Right lobe of liver (tissue), 6 donors: Measurements from ENCODE around the gene TNS1. TPM values are rescaled to one million over a fixed set of nuclear protein-coding genes. Genes with fewer than 3 reads are reported as not detected.

Source experiments
- ATAC-seq, 4 donors: fragments of 200-7000 bp; cut with Tn5 transposase; one replicate each; pipeline ENCODE4 v1.9.1; 2020; ENCODE audit warnings: mild to moderate bottlenecking in 4 of 4, moderate library complexity in 4 of 4
- DNase-seq, 3 donors: peaks; one replicate each; pipeline ENCODE4 v3.0.0-alpha.2; 2020
- H3K27ac ChIP-seq, 3 donors: fragments of 200-600 bp; one replicate each; pipeline ENCODE4 v1.8.0; 2022
- H3K27me3 ChIP-seq, 2 donors: fragments of 200-600 bp; one replicate each; pipeline ENCODE4 v1.8.0; 2022
- H3K36me3 ChIP-seq, 4 donors: fragments of 200-600 bp; sonication (generic) in 1 of 4; one replicate each; pipeline versions ENCODE4 v1.5.1 to v1.8.0; 2017 to 2022; ENCODE audit warnings: control low read depth in 1 of 4
- H3K4me1 ChIP-seq, 4 donors: fragments of 200-600 bp; sonication (generic) in 1 of 4; one replicate each; pipeline versions ENCODE4 v1.5.1 to v1.8.0; 2017 to 2022; ENCODE audit warnings: control low read depth in 1 of 4
- H3K4me3 ChIP-seq, 3 donors: fragments of 200-600 bp; one replicate each; pipeline ENCODE4 v1.8.0; 2022
- H3K9me3 ChIP-seq, 4 donors: fragments of 200-600 bp; sonication (generic) in 1 of 4; one replicate each; pipeline versions ENCODE4 v1.5.1 to v1.8.0; 2017 to 2022; ENCODE audit warnings: control low read depth in 1 of 4
- POLR2A ChIP-seq: fragments of 450-650 bp; IDR thresholded peaks from one replicate; pipeline ENCODE4 v1.6.1; 2017; ENCODE audit warnings: antibody characterized with exemption, mild to moderate bottlenecking
- WGBS: methylation state at CpG from one replicate; pipeline ENCODE4 v1.1.6; 2018; ENCODE audit warnings: low coverage, low lambda C conversion rate; ENCODE audit not compliant: insufficient coverage; ENCODE audit errors: missing lambda C conversion rate; 5-methylcytosine and 5-hydroxymethylcytosine counted together
- intact Hi-C, 2 donors: fragments of 100-400 bp; cut with DNase I; formaldehyde crosslinking; loops; one replicate each; pipeline versions ENCODE4 v1.11.2 to v1.14.1; 2022
- total RNA-seq, 6 experiments: library from RNA; depleted of rRNA in 2 of 6; stranded (reverse); fragments of >200 nt in 2 of 6; fragmentation: NEBNext Ultra II Directional in 3 of 6; extraction: Animal tissue kit (Norgen Biotek cat#: 25700) in 3 of 6; gene quantifications; one replicate each; pipeline versions ENCODE4 v1.1.0 to v1.2.4, GENCODE V29; 2016 to 2023
- TF ChIP-seq, protein P1 (sequence below), 4 donors: fragments of 200-600 bp in 3 of 4; fragments of 450-650 bp in 1 of 4; IDR thresholded peaks; one replicate each; pipeline versions ENCODE4 v1.5.1 to v1.8.0; 2016 to 2022; ENCODE audit warnings: antibody characterized with exemption in 4 of 4, mild to moderate bottlenecking in 2 of 4
- donor health status: DM: no; HTN: yes; CAD: no.
- donor health status: DM: no; HTN: no; CAD: no.
- donor health status: DM: no; HTN: no; CAD: no.
- donor health status: DM: no; HTN: yes; CAD: no.
- donor health status: DM: no; HTN: yes; CAD: no.

TNS1 gene
- total RNA-seq, 6 experiments from 2014 or later: 68.4 to 209 (median 99.2) TPM

DNA sequence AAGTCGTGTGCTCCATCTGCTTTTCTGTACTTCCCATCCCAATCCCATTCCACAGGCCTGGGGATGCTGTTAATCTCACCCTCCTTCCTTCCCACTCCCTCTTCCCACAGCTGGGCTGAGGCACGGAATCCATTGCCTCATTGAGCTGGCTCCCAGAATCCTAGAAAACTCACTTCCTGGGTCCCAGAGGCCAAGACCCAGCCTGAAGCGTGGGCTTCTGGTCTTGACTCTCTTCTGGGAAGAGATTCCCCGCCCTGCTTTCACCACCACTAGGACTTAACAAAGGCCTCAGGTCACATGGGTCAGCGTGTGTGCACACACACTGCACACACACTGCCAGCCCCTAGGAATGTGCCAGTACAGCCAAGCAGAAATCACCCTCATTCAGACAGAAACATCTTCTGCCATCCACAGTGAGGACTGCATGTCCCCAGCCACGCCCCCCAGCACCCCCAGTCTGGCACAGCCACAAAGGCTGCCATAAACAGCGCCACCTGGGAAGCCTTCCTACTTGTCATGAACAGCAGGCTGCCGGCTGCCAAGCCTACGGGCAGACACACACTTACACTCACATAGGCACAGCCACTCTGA is 165.8 kb downstream of the TNS1 start:
- no peaks in the 10 kb centered on the region for H3K9me3 ChIP-seq
- H3K4me3 ChIP-seq: no peak overlapping the region
- no peaks in the 10 kb centered on the region for H3K27me3 ChIP-seq
- DNase-seq: peak in 1 of 3 donors; percentile 22
- H3K27ac ChIP-seq: no peak overlapping the region
- peak in 3 of 4 donors; percentile 2 to 5 (median 4) for ATAC-seq
- H3K36me3 ChIP-seq: peaks cover 9 to 48% (median 29%) of the 10 kb centered on the region in 4 donors
- TF ChIP-seq, protein P1, sequence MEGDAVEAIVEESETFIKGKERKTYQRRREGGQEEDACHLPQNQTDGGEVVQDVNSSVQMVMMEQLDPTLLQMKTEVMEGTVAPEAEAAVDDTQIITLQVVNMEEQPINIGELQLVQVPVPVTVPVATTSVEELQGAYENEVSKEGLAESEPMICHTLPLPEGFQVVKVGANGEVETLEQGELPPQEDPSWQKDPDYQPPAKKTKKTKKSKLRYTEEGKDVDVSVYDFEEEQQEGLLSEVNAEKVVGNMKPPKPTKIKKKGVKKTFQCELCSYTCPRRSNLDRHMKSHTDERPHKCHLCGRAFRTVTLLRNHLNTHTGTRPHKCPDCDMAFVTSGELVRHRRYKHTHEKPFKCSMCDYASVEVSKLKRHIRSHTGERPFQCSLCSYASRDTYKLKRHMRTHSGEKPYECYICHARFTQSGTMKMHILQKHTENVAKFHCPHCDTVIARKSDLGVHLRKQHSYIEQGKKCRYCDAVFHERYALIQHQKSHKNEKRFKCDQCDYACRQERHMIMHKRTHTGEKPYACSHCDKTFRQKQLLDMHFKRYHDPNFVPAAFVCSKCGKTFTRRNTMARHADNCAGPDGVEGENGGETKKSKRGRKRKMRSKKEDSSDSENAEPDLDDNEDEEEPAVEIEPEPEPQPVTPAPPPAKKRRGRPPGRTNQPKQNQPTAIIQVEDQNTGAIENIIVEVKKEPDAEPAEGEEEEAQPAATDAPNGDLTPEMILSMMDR (IDR thresholded peaks at IDR 0.05): no peak
- TF ChIP-seq POLR2A: no peak
- WGBS: 69% methylated on average over 3 of the region's 9 CpGs
- intact Hi-C loops: no loop called here
- no peaks in the 10 kb centered on the region for H3K4me1 ChIP-seq

- TF ChIP-seq, protein P1 (IDR thresholded peaks at IDR 0.05): no peak
- no peak for TF ChIP-seq POLR2A
- ATAC-seq (no peak), DNase-seq (peak in 1 of 3 donors; percentile 22)
- Histone ChIP-seq H3K27ac (no peak overlapping the region), H3K4me1 (no peaks in the 10 kb centered on the region), H3K36me3 (peaks cover 9 to 48% (median 31%) of the 10 kb centered on the region in 4 donors), H3K4me3 (no peak overlapping the region), H3K9me3 (no peaks in the 10 kb centered on the region), H3K27me3 (no peaks in the 10 kb centered on the region)
- WGBS: 76% methylated on average over 6 of the region's 18 CpGs
- intact Hi-C loops: no loop called here
Measured at GRCh38 chr2:217835931-217836891, 166.6 kb downstream of the TNS1 start.

- 94% methylated on average over 7 of the region's 11 CpGs for WGBS
- TF ChIP-seq, protein P1 (IDR thresholded peaks at IDR 0.05): no peak
- no peak for TF ChIP-seq POLR2A
- H3K27ac ChIP-seq: no peak overlapping the region
- H3K9me3 ChIP-seq: no peaks in the 10 kb centered on the region
- intact Hi-C loops: no loop called here
- ATAC-seq (no peak), DNase-seq (no peak)
- peaks cover 14 to 60% (median 35%) of the 10 kb centered on the region in 4 donors for H3K36me3 ChIP-seq
- no peaks in the 10 kb centered on the region for H3K4me1 ChIP-seq
- H3K27me3 ChIP-seq: no peaks in the 10 kb centered on the region
- H3K4me3 ChIP-seq: no peak overlapping the region
Measured at GRCh38 chr2:217834744-217835513, 167.9 kb downstream of the TNS1 start.

DNA sequence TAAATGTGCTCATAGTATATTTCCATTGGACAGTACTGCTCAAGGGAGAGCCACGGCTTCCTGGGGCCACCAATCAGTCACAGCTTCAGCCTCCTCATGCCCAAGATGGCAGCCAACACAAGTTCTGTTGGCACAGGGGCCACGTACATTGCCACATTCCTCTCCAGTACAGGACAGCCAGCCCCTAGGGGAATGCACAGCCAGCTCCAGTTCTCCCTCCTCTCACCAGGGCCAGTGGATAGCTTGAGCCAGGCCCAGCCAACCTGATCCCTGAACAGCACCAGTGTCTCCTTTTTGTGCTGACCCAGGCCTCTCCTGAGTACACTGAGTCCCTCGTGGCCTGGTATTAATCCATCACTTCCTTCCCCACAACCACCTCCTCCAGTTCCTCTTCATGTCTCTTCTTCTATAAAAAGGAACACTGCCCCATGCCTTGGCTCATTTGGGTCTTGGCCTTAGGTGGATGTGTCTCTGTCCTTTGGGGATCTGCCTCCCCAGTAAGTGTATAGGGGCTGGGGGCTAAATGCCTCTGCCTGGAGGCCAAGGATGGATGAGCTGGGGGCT is 168.7 kb downstream of the TNS1 start:
- 61% methylated on average over 3 of the region's 3 CpGs for WGBS
- Histone ChIP-seq H3K4me3 (no peak overlapping the region), H3K27me3 (no peaks in the 10 kb centered on the region), H3K4me1 (no peaks in the 10 kb centered on the region), H3K27ac (no peak overlapping the region), H3K36me3 (peaks cover 14 to 68% (median 39%) of the 10 kb centered on the region in 4 donors), H3K9me3 (no peaks in the 10 kb centered on the region)
- TF ChIP-seq, protein P1 (IDR thresholded peaks at IDR 0.05): no peak
- TF ChIP-seq POLR2A: no peak
- no peak for DNase-seq
- intact Hi-C loops: no loop called here
- peak; percentile 5 to 56 (median 26) for ATAC-seq
